NCI-H526 treated with DMSO at 0.1 percent for 48 hours (cell line): ENCODE measurements around the gene KLHL35.
A peak's percentile ranks its signal among the peaks of the same experiment; 100 is the strongest.

Experiments
- DNase-seq: peaks from one replicate; lab custom pipeline; 2025; lab: John Stamatoyannopoulos, UW

The KLHL35 gene, protein sequence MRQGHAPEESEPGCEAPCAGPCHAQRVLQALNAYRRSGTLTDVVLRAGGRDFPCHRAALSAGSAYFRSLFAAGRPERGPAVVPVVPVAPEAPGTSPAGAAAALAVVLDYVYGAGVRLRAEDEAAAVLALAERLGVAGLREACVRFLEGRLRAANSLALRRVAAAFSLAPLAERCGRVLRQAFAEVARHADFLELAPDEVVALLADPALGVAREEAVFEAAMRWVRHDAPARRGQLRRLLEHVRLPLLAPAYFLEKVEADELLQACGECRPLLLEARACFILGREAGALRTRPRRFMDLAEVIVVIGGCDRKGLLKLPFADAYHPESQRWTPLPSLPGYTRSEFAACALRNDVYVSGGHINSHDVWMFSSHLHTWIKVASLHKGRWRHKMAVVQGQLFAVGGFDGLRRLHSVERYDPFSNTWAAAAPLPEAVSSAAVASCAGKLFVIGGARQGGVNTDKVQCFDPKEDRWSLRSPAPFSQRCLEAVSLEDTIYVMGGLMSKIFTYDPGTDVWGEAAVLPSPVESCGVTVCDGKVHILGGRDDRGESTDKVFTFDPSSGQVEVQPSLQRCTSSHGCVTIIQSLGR

DNA sequence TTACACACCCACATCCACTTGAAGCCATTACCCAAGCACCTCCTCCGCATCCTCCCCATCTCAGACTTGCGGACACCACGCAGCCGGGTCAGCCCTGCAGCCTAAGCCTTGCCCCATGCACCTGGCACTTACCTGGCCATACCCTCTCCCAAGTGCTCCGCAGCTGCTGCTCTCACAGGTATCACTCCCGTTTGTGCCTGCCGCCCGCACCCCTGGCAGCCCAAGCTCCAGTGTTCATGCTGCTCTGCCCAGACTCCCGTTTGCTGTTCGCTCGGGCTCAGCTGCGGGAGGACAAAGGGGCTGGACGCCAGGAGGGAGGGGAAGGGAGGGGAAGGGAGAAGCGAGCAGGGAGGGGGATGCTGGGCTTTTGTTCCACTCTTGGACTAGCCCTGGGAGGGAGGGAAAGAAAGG is at the start of gene KLHL35:
TSS of gene KLHL35 (minus strand) at position 293 of the 411 bp plus-strand sequence. CDS start 2,574 bp downstream, outside the sequence.
- no peak for DNase-seq

DNA sequence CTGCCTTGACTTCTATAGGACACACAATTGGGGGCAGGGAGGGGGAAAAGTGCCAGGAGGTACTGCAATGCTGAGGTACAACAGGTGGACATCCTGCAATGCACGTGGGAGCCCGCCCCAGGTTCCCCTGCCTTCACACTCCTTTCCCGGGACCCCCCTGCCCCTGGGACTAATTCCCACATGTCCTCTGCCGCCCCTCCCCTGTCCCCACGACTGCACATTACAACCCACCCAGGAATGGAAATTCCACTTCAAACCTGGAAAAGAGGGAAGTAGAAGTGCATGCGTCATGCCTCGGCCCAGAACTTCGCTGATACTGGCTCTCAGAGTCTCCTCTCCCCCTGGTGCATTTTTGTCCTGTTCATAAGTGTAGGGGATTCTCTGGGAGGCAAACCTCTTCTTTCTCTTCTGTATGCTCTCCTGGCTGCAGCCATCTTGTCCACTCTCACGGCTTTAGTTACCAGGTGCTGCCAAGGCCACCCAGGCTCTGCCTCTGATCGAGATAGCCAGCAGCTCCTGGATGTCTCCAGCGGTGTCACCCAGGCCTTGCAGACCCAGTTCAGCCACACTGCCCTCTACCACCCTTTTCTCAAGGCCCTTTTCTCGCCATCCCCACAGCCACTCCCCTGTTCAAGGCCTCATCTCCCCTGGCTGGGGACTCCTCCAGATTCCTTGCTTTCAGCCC is 49.1 kb upstream of the KLHL35 start:
- no peak for DNase-seq

DNA sequence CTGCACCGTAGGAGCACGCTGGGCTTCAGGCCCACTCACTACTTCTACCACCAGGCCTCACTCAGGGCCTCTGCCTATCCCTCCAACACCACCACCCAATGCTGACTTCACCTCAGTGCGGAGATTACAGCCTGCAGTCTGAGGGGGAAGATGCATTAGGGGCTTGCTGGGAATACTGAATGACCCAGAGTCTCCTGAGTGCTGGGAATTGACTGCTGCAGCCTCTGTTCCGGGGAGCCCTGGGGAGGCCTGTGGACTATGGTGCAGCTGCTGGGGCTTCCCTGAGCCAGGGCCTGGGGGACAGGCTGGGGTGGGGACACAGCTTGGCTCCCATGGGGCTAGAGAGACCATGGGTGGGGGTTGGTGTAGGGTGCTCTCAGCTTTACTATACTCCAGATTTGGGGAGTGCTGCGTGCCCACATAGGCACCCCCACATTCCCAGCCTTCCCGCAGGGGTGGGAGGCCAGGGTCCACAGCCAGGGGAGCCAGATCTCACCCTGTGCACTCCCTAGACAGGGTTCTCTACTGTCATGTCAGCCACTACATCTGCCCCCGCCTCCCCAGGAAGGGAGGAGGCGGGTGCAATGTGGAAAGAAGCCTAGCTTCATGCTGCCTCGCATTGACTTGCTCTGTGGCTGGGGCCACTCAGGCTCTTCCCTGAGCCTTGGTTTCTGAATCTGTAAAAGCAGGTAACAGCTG is 48.4 kb upstream of the KLHL35 start:
- no peak for DNase-seq

DNA sequence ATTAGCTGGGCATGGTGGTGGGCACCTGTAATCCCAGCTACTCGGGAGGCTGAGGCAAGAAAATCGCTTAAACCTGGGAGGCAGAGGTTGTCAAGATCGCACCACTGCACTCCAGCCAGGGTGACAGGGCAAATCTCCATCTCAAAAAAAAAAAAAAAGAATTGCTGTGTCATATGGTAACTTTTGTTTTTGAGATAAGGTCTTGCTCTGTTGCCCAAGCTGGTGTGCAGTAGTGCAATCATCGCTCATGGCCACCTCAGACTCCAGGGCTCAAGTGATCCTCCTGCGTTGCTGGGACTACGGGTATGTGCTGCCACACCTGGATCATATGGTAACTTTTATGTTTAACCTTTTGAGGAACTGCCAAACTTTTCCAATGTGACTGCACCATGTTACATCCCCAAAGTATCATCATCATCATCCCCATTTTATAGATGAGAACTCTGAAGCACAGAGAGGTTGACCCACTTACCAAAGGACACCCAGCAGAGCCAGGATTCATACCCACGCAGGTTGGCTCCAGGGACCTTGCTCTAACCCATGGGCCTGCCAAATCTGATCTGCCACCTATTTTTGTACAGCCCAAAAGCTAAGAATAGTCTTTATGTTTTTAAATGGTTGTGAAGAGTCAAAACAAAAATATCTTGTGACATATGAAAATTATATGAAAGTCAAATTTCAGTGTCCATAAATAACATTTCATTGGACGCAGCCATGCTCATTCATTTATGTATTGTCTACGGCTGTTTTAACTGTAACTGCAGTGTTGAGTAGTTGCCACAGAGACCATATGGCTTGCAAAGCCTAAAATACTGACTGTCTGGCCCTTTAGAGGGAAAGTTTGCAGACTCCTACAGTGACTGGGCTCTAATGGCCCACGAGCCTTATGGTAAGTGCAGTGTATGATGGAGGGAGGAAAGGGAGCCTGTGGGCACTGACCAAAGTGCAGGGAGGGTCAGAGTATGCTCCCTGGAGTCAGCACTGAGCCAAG is 47.5 kb upstream of the KLHL35 start:
- DNase-seq: no peak

DNA sequence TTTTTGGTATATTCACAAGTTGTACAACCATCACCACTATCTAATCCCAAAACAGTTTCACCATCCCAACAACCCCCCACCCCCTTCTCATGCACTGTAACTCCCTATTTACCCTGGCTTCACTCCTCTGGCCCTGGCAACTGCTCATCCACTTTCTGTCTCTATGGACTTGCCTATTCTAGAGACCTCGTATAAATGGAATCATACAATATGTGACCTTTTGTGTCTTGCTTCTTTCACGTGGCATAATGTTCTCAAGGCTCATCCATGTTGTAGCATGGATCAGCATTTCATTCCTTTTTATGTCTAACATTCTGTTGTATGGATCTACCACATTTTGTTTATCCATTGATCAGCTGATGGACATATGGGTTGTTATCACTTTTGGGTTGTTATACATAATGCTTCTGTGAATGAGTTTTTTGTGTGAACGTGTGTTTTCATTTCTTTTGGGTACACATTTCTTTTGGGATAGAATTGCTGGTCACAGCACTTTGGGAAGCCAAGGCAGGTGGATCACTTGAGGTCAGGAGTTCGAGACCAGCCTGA is 46.7 kb upstream of the KLHL35 start:
- DNase-seq: no peak

DNA sequence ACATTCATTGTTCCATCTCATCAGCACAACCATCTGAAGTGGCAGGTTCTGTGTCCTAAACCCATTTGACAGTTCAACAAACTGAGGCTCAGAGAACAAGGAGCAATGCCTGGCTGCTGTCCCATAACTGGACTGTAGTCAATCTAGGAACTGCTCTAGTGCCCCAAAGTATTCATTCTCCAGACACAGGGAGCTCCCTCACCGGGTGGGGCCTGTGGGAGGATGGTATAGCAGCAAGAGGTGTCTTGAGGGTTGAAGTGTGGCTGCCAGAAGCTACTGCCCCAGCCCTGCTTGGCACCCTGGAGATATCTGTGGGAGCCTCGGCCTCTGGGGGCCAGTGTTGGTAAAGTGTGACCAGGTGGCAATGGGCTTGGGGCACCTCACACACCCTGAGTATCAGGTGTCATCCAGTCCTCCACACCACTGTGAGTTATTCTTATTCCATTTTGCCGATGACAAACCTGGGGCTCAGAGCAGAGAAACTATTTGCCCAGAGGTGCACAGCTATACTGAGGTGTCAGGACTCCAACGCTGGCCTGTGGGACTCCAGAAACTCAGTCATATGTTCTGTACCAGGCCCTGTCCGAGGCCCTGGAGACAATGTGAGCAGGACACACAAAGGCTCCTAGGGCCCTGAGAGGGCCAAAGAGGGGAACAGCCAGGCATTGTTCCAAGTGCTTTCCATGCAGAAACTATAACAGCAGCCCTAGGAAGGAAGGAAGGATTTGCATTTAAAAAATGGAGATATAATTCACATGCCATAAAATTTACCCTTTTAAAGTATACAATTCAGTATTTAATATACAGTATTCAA is 46.0 kb upstream of the KLHL35 start:
- DNase-seq: peak; percentile 50

DNA sequence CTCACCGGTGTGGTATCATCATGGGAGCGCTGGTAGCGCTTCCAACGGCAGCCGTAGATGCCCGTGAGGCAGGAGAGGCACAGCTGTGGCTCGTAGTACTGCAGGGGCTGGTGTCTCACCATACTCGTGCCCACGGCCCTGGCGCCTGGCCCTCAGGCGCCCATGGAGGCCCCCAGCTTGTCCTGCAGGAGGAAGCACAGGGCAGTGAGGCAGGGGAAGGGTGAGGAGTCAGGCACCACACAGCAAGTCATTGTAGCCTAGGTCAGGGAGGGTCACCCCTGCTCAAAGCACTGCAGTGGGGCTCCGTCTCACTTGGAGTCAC is 44.6 kb upstream of the KLHL35 start:
- DNase-seq: no peak

DNA sequence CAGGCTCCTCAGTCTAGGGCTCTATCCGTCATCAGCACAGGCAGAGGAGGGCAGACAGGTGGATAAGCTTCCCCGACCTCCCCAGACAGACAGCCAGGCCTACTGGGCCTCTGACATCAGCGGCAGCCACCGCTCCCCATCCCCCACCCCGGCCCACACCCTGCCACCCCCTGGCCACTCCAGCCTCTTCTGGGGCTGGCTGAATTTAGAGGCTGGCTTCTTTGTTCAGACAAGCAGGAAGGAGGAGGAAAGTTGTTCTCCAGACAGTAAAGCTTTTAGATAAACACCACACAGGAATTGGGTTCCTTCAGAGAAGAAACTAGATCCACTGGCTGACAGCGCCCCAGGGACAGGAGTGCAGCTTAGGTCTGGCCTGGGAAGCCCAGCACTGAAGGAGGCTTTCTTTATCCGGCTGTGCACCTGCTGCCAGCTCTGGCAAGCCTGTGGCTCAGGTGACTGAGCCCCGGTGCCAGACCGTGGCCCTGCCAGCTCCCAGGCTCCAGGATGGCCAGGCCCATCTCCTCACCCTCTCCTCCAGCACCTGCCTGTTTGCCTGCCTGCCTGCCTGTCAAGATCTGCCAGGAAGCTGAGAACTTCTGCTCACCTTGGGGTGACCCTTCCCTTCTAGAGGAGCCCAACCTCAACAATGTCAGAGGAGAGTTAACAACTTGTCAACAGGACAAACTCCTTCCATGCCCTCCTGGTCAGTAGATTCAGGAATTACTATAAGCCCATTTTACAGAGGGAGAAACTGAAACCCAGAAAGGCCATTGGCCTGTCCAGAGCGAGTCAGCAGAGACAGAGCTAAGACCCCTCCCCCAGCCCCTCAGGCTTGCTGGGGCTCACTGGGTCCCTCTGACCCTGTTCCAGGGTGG is 44.0 kb upstream of the KLHL35 start:
- peak; percentile 24 for DNase-seq

DNA sequence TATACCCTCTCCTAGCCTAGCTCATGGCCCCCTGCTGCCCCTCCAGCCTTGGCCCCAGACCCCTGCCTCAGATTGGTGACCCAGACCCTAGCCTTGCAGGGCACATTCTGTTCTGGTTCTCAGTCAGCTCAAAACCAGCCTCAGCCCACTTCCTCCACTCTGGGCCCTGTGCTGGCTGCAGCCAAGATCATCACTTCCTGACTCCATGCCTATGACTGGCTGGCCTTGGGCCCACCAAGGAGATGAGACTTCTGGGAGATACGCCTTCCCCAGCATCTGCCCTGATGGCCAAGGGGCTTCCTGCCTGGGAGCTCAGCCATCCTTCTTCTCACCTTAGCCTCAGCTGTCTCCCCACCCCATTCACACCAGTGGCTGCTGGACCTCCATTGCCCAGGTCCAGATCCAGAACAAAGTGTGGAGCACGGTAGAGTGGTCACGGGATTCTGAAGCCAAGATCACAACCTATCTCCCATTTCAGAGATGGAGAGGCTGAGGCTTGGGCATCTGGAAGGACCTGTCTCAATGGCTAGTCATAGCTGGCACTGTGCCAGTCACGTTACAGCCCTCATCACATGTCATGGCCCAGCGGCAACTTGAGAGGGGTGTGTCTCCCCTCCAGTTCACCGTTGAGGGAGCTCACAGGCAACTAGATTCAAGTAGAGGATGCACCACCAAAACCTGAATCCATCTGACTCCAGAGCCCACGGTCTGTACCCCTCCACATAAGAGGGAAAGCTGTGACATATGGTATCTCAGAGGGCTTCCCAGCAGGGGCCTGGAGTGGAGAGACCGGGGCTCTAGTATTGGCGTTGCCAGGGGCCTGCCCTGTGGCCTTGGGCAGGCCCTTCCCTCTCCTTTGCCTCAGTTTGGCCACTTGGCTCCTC is 43.0 kb upstream of the KLHL35 start:
- DNase-seq: no peak

DNA sequence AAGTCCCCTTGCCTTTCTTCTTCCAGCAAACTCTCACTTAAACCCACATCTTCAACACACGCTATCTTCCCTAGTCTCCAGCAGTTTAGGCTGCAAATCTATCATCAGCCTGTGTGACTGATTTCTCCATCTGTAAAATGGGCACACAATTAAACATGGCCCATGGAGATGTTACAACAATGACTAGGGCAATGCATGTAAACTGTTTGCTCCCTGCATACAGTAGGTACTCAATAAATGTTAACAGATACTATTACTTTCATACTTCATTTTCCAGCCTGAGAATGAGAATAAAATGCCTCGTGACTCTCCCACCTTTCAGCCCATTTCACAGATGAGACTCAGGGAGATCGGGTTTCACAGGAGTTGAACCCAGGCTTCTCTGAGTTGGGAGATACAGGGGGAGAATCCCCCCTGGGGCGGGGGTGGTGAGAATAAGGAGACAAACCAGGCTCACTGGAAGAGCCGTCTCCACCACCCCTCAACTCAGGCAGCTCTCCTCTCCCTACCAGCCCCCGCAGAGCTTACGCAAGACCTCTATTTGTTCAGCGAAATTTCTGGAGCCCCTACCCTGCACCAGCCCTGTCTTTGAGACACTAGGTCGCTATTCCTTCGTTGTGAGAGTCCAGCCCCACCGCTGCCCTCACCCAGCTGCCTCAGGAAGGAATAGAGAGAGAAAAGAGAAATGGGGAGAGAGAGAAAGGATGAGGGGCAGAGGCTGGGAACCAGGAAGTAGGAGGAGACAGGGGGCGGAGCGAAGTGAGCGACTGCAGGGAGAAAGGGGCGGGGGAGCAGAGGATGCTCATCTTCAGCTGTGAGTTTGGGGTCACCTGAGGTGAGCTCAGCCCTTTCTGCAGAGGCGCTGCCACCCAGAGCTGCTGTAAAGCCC is 42.1 kb upstream of the KLHL35 start:
- DNase-seq: no peak

DNA sequence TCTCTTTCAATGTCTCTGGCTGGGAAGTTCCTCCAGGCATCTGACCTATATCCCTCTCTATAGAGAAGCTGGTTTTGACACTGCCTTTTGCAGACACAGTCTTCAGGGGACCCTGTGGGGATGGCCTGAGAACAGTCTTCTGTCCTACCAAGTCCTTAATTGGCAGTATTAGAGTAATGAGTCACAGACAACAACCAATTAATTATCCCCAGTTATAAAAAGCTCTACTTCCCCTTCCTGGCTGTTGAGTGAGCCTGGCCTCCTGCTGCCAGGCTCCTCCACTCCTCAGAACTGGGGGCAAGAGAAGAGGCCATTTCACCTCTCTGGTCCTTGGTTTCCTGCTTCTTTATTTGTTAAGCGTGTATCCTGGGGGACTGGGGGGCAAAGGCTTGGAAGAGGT is 41.2 kb upstream of the KLHL35 start:
- DNase-seq: no peak

DNA sequence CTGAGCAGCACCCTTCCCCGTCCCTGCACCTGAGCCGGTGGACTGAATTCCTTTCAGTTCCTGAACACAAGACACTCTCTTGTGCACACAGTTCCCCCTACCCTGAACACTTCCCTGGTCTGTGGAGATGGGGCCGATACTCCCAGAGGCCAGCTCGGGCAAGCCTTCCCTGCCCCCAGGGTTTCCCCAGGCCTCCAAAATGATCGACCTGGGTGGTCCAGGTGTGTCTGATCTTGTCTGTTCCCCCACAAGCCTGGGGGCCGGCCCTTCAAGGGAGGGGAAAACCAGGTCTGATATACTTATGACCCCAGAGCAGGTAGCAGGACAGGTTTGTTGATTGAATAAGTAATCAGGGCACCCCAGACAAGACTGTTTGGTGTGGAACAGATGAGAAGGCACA is 40.7 kb upstream of the KLHL35 start:
- DNase-seq: no peak

DNA sequence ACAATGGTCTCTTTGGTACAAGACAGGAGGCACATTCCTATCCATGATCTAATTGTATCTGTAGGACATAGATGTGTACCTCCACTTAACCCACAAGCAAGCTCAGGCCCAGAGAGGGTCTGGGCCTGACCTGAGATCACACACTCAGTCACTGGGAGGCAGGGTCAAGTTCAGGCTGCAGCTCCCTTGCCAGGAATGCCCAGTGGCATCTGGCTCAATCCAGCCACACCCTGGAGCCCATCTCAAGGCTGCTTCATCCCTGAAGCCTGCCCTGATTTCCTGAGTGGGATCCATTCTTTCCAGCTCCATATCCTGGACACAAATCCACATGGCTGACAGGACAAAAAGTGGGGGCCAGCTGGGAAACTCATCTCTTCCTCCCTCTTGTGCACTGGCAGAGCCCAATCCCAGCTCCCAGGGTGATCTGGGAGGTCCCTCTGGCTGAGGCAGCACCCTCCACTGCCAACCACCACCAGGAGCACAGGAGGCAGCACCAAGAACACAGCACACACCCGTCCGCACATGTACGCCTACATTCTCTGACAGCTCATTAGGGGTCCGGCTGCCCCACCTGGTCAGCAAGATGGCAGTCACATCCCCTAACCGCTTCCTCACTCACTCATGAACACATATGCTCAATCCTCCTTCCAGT is 39.2 kb upstream of the KLHL35 start:
- DNase-seq: no peak

DNA sequence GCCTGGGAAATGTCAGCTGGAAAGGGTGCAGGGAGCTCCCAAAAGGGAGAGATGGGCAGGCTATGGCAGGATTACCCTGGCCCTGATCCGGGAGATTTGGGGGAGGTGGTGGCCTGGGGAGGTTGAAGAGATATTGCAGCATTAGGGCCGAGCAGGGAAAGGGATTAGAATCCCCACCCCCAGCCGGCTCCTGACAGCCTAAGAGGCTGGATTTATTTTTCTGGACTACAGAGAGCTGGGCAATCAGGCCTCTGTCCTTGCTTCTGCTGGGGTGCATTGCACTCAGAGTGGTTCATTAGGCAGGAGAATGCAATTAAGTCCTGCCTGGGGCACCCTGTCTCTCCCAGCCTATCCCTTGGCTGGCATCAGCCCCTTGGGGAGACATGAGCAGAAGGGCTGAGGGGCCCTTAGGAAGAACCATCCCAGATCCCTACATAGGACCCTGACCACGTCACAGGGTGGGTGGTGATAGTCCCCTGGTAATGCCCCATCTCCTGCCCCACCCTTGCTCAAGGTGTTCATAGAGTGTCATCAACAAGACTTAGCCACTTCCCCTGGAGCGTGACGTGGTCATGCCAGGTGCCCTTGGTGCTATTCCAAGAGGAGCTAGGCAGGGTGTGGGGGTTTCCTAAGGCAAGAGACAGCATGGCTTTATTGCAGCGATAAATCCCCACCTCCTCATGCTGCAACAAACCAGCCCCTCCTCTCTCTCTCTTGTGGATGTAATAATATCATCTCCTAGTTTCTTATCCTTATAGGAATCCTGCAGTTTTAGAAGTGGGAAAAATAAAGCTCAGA is 38.4 kb upstream of the KLHL35 start:
- DNase-seq: no peak

DNA sequence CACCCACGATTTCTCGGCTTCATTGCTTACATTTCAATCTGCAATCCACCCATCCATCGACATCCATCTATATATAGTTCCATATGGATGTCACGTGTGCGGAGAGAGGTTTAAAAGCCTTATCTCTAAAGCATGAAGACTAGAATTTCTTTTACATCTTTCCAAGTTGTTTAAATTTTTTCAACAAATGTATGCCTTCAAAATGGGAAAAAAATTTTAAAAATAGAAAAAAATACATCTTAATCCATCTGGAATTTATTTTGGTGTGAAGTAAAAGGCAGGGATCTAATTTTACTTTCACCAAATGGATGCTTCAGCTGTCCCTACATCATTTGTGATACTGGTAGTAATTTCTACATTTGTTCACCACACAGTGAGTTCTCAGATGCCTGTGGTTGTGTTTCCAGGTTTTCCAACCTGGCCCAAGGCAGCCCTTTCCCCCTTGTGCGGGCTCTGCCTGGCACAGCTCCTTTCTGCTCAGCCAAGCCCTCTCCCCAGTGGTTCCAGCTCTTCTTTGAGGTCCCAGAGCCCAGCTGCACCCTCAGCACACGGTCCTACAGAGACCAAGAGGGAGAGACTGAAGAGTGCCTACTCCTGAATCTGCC is 37.6 kb upstream of the KLHL35 start:
- no peak for DNase-seq
